Activated naive CD4-positive, alpha-beta T cell treated with anti-CD3 and anti-CD28 coated beads, Interleukin-2, amount 10 ng/mL, durations not matched to agents 7 days and 5 days (primary cell): ENCODE data around the gene ADAM23.

ENCODE experiments used
- CTCF ChIA-PET: fragments of 350-600 bp; sonication (Branson Sonifier 250); formaldehyde crosslinking; loops from one replicate; lab custom pipeline; 2021; ENCODE audit warnings: antibody characterized with exemption; lab: Charles Lee
- DNase-seq: peaks from one replicate; pipeline ENCODE4 v3.0.0-alpha.2; 2020
- H3K27ac Mint-ChIP-seq: one replicate; pipeline ENCODE4 v1.8.0; 2021; ENCODE audit warnings: mild to moderate bottlenecking, moderate library complexity, mixed read lengths
- H3K27me3 Mint-ChIP-seq: one replicate; pipeline ENCODE4 v1.8.0; 2021; ENCODE audit warnings: mild to moderate bottlenecking, mixed read lengths
- H3K36me3 Mint-ChIP-seq: one replicate; pipeline ENCODE4 v1.8.0; 2021; ENCODE audit warnings: mixed read lengths
- H3K4me1 Mint-ChIP-seq: one replicate; pipeline ENCODE4 v1.8.0; 2021; ENCODE audit warnings: mixed read lengths
- H3K4me3 Mint-ChIP-seq: one replicate; pipeline ENCODE4 v1.8.0; 2021; ENCODE audit warnings: mild to moderate bottlenecking, moderate library complexity, mixed read lengths
- H3K9me3 Mint-ChIP-seq: one replicate; pipeline ENCODE4 v1.8.0; 2021; ENCODE audit warnings: mixed read lengths

The ADAM23 gene

GRCh38 chr2:206635015-206635414 lies 191.7 kb downstream of the ADAM23 start:
- H3K36me3 Mint-ChIP-seq: no peaks in the 10 kb centered on the region
- H3K27me3 Mint-ChIP-seq: no peaks in the 10 kb centered on the region
- H3K27ac Mint-ChIP-seq: no peak overlapping the region
- DNase-seq: no peak
- no peaks in the 10 kb centered on the region for H3K9me3 Mint-ChIP-seq
- CTCF ChIA-PET: no interaction called here
- no peaks in the 10 kb centered on the region for H3K4me1 Mint-ChIP-seq
- no peak overlapping the region for H3K4me3 Mint-ChIP-seq

DNA sequence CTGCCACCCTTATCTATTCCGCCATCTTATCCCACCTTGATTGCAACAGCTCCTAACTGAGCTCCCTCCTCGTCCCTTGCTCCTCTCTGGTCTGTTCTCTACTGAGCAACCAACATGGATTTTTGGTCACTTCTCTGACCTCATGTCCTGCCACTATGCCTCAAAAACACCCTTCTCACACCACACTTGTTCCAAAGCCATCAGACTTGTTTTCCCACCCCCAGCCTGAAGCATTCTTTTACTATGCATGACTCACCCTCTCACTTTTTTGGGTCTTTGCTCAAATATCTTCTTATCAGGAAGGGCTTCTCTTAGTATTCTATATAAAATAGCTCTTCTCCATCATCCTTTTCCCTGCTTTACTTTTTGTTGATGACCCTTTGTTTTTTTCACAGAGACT lies 196.3 kb downstream of the ADAM23 start:
- Mint-ChIP-seq H3K4me3 (no peak overlapping the region), H3K9me3 (no peaks in the 10 kb centered on the region), H3K27me3 (no peaks in the 10 kb centered on the region), H3K36me3 (no peaks in the 10 kb centered on the region), H3K4me1 (no peaks in the 10 kb centered on the region), H3K27ac (no peak overlapping the region)
- DNase-seq: no peak
- CTCF ChIA-PET: no interaction called here

- DNase-seq: no peak
- Mint-ChIP-seq H3K4me3 (no peak overlapping the region), H3K9me3 (no peaks in the 10 kb centered on the region), H3K36me3 (no peaks in the 10 kb centered on the region), H3K27me3 (no peaks in the 10 kb centered on the region), H3K4me1 (no peaks in the 10 kb centered on the region), H3K27ac (no peak overlapping the region)
- CTCF ChIA-PET: no interaction called here
Measured at GRCh38 chr2:206641226-206641625, 197.9 kb downstream of the ADAM23 start.

- Mint-ChIP-seq H3K4me1 (no peaks in the 10 kb centered on the region), H3K9me3 (no peaks in the 10 kb centered on the region), H3K4me3 (no peak within 1 kb of the TSS), H3K27ac (no peak within 1 kb of the TSS), H3K27me3 (no peaks in the 10 kb centered on the region), H3K36me3 (no peaks in the 10 kb centered on the region)
- CTCF ChIA-PET: interaction anchor here (0.5 kb wide), 1 partner anchor 477 kb away, joined by 3 read pairs; no protein-coding TSS in a partner anchor
- peak; percentile 62 for DNase-seq
Measured at GRCh38 chr2:206642075-206643025, 199.0 kb downstream of the ADAM23 start, which contains the start of gene FAM237A. Gene FAM237A, plus strand, starts transcription at chr2:206642487. Its CDS starts 1,750 bp downstream, at chr2:206644237.

DNA sequence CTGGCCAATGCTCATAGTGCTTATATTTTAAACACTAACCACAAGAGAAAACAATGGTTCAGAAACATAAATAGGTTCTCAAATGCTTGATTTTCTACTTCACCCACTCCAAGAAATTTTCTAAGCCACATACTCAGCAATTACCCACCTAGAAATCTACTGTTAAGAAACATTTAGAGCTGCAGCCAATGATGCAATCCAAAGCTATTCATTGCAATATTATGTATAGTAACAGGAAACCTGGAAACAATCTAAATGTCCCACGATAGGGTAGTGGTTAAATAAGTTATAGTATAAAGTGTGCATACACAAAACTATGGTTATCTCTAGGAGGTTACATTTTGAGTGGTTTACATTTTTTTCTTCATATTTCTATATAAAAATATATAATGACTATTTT lies 204.7 kb downstream of the ADAM23 start:
- CTCF ChIA-PET: no interaction called here
- Mint-ChIP-seq H3K27ac (no peak overlapping the region), H3K27me3 (no peaks in the 10 kb centered on the region), H3K4me1 (no peaks in the 10 kb centered on the region), H3K9me3 (no peaks in the 10 kb centered on the region), H3K36me3 (no peaks in the 10 kb centered on the region), H3K4me3 (no peak overlapping the region)
- no peak for DNase-seq

DNA sequence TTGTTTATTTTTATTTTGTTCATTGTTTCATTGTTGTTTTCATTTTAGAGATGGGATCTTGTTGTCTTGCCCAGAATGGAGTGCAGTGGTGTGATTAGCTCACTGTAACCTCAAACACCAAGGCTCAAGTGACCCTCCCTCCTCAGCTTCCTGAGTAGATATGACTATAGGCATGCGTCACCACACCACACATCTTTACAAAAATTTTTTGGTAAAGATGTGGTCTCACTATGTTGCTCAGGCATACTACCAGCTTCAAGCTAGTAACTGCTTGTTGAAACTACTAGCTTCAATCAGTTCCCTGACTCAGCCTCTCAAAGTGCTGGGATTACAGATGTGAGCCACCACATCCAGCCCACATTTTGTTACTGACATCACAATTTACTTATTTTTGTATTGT lies 213.8 kb downstream of the ADAM23 start:
- Mint-ChIP-seq H3K36me3 (no peaks in the 10 kb centered on the region), H3K9me3 (peaks cover 4% of the 10 kb centered on the region), H3K27me3 (peaks cover 5% of the 10 kb centered on the region), H3K4me1 (no peaks in the 10 kb centered on the region), H3K27ac (no peak overlapping the region), H3K4me3 (no peak overlapping the region)
- CTCF ChIA-PET: no interaction called here
- no peak for DNase-seq

GRCh38 chr2:206665251-206665650 lies 221.9 kb downstream of the ADAM23 start:
- DNase-seq: no peak
- peaks cover 12% of the 10 kb centered on the region for H3K27me3 Mint-ChIP-seq
- CTCF ChIA-PET: no interaction called here
- no peaks in the 10 kb centered on the region for H3K4me1 Mint-ChIP-seq
- no peak overlapping the region for H3K4me3 Mint-ChIP-seq
- no peaks in the 10 kb centered on the region for H3K36me3 Mint-ChIP-seq
- no peaks in the 10 kb centered on the region for H3K9me3 Mint-ChIP-seq
- no peak overlapping the region for H3K27ac Mint-ChIP-seq
